Lower leg skin (tissue), 3 donors: ENCODE results near the gene ZSWIM4.

Source experiments
- POLR2A ChIP-seq, 2 donors: fragments of 450-650 bp; IDR thresholded peaks; one replicate each; pipeline ENCODE4 v1.6.1; 2016 to 2017; ENCODE audit warnings: antibody characterized with exemption in 2 of 2, mild to moderate bottlenecking in 1 of 2, moderate library complexity in 1 of 2
- TF ChIP-seq, protein P1 (sequence below), 3 donors: fragments of 450-650 bp; IDR thresholded peaks; one replicate each; pipeline ENCODE4 v1.5.1; 2016; ENCODE audit warnings: antibody characterized with exemption in 3 of 3, mild to moderate bottlenecking in 3 of 3, moderate library complexity in 2 of 3

DNA sequence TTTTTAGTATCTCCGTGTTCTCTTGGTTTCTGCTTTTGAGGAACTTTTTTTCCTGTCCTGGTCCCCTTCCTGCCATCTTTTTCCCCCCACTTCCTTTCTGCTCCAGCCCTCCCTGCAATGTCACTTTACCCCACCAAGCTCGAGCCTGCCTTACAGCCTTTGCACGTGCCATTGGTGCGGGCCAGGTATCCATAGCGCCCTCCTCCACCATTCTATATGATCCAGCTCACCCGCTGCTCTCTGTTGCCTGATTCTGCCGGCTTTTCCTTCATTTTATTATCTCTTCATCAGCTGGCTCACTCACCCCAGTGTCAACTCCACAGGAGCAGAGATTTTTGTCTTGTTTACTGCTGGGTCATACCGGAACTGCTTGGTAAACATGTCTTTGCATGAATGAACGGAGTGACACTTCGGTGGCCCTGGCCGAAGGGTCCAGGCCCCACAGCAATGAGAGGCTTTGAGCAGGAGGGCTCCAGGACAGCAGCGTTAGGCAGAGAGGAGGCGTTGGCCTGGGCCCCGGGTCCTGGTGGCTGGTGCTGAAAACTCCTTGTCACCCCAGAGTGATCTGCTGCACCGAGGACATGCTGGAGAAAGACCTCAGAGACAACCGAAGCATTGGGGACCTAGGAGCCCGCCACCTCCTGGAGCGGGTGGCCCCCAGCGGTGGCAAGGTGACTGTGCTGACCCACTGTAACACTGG lies 29.7 kb upstream of the ZSWIM4 start:
- TF ChIP-seq, protein P1, sequence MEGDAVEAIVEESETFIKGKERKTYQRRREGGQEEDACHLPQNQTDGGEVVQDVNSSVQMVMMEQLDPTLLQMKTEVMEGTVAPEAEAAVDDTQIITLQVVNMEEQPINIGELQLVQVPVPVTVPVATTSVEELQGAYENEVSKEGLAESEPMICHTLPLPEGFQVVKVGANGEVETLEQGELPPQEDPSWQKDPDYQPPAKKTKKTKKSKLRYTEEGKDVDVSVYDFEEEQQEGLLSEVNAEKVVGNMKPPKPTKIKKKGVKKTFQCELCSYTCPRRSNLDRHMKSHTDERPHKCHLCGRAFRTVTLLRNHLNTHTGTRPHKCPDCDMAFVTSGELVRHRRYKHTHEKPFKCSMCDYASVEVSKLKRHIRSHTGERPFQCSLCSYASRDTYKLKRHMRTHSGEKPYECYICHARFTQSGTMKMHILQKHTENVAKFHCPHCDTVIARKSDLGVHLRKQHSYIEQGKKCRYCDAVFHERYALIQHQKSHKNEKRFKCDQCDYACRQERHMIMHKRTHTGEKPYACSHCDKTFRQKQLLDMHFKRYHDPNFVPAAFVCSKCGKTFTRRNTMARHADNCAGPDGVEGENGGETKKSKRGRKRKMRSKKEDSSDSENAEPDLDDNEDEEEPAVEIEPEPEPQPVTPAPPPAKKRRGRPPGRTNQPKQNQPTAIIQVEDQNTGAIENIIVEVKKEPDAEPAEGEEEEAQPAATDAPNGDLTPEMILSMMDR (IDR thresholded peaks at IDR 0.05): no peak
- TF ChIP-seq POLR2A (IDR thresholded peaks at IDR 0.05): no peak
